Fibroblast of peridontal ligament (primary cell): Measurements from ENCODE around the gene MLX.
"Not testable (repeated sequence)": the region's sequence is repeated elsewhere in the genome, so short reads cannot be mapped to it uniquely, and the experiment has no call there.

Source experiments
- DNase-seq: peaks from one replicate; pipeline ENCODE4 v3.0.0-alpha.2; 2010; ENCODE audit errors: extremely low read depth

MLX gene

DNA sequence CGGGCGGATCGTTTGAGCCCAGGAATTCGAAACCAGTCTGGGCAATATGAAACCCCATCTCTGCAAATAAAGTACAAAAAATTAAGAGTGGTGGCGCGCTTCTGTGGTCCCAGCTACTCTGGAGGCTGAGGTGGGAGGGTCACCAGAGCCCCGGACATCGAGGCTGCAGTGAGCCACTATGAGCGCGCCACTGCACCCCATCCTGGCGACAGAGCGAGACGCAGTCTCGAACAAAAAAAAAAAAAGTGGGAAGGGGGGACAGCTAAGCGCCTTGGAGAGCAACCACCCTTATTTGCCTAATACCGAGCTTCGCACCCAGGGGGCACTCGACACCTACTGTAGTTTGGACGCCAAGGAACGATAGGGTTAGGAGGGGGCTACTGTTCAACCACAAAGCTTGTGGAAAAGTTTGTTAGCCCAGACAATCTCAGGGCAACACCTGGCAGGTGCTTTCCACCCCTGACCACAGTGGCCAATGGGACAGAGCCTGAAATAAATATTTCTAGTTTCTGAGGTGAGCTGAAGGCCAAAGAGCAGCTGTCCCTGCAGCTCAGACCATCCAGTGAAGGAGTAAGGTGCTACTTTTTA lies 11.5 kb downstream of the MLX start:
- peak; percentile 74 for DNase-seq

DNA sequence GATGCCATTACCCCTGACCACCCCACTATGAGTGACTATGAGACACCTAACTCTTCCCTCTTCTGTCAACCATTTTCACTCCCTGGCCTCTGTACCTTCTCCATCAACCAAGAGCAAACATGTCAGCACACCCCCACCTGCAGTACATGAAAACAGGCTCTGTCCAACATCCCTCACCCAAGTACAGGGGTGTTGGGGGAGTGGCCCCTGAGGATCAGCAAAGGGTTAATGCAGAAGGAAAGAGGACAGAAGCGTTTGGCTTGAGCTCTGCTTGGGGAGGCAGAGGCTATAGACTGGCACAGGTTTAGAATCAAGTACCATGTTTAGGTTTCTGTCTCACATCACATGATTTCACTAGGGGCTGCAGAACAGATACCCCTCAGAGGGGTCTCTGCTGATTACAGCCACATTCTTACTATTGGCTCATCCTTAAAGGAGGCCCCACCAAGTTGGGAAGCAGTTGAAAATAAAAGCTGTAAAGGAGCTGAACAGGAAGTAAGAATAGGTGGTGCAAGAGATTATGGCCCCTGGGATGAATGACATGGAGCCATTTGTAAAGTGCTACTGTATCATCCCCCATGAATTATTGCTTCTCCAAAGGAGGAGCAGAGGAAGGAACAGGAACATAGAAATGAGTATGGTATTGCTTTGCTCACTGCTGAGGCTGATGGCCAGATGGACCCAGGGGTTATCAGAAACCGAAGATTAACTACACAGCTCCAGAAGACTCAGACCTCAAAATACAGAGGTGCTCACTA lies 13.1 kb downstream of the MLX start:
- no peak for DNase-seq

DNA sequence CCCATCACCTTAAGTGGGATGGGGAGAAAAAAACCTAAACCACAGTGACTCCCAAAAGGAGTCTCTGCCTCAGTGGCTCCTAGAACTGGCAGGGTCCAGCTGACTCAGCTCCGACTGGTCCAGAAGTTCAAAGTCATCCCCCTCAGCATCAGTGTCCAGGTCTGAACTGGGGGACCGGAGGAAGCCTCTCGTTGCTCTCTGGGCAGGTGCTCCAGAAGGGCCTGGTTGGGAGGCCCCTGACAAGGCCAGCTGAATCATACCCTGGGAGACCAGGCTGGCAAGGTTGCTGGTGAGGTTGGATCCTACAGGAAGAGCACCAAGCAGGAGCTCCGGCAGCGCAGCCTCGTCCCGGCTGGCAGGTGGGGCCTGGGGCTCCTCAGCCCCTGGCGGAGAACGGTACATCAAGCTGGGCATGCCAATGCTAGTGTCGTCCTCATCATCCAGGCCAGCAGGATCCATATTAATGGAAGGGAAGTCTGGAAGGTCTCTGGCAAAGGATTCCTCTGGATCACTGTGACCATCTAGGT lies 14.9 kb downstream of the MLX start:
- no peak for DNase-seq

GRCh38 chr17:42584880-42585279 lies 18.0 kb downstream of the MLX start:
- no peak for DNase-seq

- no peak for DNase-seq
Measured at GRCh38 chr17:42585353-42585752, 18.5 kb downstream of the MLX start.

GRCh38 chr17:42586514-42587230 lies 19.8 kb downstream of the MLX start:
- no peak for DNase-seq

DNA sequence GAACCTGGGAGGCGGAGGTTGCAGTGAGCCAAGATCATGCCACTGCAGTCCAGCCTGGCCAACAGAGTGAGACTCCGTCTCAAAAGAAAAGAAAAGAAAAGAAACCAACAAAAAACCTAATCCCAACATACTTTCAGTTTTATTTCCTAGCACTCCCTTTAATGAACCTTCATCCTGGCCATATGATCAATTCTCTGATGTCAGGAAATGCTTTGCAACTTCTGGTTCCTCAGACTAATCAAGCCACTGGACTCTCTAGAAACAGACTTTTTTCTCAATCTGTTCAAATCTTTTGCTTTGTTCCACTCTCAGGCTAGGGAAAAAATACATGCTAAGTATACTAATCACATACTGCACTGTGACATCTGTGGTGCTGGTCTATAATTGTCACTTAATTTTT lies 24.0 kb downstream of the MLX start:
- no peak for DNase-seq

DNA sequence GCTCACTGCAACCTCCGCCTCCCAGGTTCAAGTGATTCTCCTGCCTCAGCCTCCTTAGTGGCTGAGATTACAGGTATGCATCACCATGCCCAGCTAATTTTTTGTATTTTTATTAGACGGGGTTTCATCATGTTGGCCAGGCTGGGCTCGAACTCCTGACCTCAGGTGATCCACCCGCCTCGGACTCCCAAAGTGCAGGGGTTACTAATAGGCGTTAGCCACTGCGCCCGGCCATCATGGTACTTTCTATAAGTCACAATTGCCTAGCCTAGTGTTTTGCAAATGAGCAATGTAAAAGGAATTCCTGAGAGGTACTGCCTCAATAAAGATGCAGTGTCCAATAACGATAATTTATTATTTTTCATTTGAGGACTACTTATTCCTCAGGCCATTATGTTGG lies 24.5 kb downstream of the MLX start:
- DNase-seq: no peak

- DNase-seq: no peak
Measured at GRCh38 chr17:42596386-42596785, 29.5 kb downstream of the MLX start.

DNA sequence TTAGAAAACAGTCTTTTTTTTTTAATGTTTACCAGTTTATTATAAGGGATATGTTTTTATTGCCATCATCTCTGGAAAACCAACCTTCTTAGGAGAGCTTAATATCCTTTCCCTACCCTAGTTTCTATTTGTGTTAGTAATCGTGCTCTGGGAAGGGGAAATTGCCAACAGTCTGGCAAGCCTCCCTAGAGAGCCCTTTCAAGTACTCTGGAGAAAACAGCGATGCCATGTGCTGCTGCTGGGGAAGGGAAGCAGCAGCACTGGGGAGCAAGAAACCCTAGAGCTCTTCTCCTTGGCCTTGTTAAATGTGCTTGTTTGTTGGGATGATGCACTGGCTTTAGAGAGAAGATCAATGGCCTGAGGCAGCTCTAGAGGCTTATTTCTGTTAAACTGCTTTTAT lies 32.0 kb downstream of the MLX start:
- peak; percentile 47 for DNase-seq

DNA sequence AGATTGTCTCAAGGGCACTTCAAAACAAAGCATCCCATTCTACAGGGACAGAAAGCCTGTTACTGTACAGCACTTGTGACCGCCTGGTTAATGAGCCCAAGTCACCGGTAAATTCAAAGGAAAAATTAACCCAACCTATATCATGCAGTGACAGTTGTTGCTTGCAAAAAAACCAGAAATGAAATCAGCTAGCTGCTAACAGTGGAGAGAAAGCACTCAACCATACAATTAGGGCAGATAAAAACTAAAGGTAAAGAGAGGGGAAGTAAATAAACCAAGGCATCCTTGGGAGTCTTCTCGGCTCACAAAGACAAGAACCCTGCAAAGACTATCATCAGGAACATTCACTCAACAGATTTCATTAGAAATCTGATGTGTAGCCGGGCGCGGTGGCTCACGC lies 36.4 kb downstream of the MLX start:
- DNase-seq: no peak

DNA sequence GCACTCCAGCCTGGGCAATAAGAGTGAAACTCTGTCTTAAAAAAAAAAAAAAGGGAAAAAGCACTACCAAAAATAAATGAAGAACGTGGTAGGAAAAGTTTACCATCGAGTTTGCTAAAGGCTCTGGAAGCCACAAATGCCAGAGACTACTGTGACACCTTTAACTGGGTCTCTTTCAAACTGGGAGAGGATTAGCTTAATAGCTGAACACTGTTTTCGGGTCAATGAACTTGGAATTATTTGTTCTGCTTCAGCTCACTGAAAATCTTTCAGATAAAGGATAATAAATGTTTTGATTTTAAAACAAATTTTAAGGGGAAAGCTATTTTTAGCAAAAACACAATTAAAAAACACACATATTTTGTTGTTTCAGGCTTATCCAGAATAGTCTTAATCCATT lies 40.9 kb downstream of the MLX start:
- DNase-seq: no peak

DNA sequence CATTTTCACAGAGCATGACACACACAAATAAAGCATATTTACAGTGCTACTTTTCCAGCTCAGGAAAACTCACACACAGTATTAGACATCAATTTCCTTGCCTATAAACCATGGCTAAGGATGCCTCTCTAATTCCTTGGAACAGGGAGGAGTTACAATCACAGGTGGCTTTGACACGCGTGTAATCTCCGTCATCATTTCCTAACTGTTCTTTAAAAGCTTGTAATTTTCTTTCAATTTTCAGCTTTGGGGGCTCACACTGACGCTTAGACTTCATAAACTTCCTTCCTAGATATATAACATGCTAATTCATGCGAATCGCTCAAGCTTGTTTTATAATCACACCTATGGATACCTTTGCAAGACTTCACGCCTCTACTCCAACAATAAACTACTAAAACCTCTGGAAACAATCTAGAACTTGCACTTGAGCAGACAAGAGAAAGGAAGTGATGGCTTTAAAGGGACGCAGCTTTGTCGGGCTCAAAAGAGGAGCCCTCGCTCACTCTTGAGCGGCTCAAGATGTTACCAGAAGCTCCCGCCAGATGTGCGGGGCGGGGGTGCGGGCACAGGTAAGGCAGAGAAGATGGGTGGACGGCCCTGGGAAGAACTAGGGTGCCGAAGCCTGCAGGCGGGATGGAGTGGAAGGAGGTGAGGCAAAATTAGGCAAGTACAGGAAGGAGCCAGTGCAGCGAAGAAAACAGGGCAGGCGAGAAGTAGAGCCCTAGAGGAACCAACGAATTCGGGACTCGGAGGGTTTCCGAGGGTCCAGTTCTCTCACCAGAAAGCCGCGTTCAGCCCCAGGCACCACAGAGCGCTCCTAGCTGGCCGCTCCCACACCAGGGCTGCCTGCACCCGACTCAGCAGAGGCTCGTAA lies 41.6 kb downstream of the MLX start:
- DNase-seq: no peak

DNA sequence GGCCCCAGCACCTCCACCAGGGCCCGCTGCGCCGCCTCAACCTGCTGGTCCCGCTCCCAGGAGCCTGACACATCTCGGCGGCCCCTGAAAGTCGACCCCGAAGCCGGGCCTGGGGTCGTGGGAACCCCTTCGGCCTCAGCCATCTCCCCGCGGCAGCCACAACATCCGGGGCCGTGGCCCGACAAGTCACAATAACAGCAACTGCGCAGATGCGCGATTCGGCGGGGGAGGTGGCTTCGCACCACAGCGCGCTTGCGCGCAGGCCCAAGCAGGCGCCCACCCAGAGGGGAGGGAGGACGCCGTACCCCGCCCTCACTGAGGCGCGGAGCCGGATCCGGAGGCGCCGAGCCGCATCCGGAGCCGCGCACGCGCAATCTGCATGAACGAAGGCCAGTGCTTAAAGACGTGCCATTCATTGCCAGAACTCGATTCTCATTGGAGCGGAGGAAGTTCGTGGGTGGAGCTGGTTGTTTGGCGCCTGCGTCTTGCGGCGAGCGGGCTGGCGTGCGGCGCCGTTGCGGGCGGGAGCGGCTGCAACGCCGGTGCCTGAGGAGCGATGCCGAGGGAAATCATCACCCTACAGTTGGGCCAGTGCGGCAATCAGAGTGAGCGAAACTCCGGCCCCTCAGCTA lies 42.4 kb downstream of the MLX start, which contains the start of the genes RETREG3 and TUBG1:
Gene RETREG3, minus strand, starts transcription at position 193 of the 632 bp plus-strand sequence. Its CDS starts 50 bp downstream, at position 143.
Gene TUBG1, plus strand, starts transcription at position 502 of the 632 bp plus-strand sequence. Its CDS starts 55 bp downstream, at position 557.
- peak; percentile 99 for DNase-seq

GRCh38 chr17:42609814-42610801 lies 43.2 kb downstream of the MLX start:
- DNase-seq: not testable (repeated sequence)

GRCh38 chr17:42612013-42612412 lies 45.1 kb downstream of the MLX start:
- DNase-seq: no peak

GRCh38 chr17:42613699-42614295 lies 46.9 kb downstream of the MLX start:
- DNase-seq: no peak

DNA sequence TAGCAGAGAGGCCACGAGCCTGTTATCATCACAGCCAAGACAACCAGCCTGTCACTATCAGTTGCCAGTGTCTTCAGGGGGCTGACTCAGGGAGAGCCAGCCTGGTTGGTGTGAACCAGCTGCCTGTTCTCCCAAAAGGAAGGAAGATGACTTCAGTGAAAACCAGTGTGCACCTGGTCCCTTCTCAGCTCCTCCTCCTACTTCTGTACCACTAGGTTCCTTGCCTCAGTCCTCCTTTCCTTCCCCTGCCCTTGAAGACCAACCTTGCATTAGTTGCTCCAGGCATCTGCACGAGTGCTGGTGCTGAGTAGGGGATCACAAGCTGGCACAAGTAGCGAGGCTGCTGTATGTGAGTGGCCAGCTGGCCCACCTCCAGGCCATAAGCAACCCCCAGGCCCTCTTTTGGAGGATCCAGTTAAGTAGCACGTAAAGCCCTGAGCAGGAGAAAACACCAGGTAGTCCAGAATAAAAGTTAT lies 51.1 kb downstream of the MLX start:
- DNase-seq: no peak

- DNase-seq: no peak
Measured at GRCh38 chr17:42618442-42619150, 51.7 kb downstream of the MLX start.
